A673 (cell line): ENCODE measurements around the gene PRDM13.

Source experiments
- EZH2 ChIP-seq: fragments of 200-600 bp; sonication (generic); IDR thresholded peaks from 2 replicates; pipeline ENCODE4 v1.6.1; 2017; ENCODE audit warnings: borderline replicate concordance, low read depth, mild to moderate bottlenecking, mixed read lengths, antibody characterized with exemption, low read length; ENCODE audit not compliant: poor library complexity, severe bottlenecking
- TF ChIP-seq, protein P1 (sequence below): fragments of 300-800, 200-600 bp; sonication (generic); conservative IDR thresholded peaks from 2 replicates; pipeline ENCODE4 v1.5.1; 2017; ENCODE audit warnings: low read depth, mild to moderate bottlenecking, antibody characterized with exemption, low read length, moderate library complexity, mixed read lengths

DNA sequence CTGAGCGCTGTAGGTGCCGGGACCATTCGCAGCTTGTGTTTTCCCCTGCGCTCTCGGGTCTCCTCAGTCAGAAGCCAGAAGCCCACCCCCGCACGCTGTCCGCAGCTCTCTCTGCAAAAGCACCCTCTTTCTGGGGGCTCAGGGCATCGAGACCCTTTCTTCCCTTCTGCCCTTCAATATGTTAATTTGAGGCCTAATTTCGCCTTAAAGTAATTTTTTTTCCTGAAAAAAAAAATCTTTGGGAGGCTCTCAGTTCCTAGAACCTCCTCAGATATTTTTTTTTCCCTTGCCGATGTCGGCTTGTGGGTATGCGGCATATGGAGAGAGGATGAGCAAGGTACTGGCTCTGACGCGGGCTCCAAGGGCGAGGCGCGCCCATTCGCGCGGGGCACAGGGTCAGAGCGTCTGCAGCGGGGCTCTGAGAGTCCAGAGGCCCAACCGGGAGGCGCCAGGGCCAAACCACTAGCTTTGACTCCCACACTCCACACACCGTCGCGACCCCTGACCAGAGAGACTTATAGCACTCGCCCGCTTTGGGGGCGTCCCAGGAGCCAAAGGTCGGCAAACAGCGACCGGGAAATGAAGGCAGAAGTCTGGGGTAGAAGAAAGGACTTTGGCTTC lies 893 bp downstream of the PRDM13 start:
- TF ChIP-seq, protein P1, sequence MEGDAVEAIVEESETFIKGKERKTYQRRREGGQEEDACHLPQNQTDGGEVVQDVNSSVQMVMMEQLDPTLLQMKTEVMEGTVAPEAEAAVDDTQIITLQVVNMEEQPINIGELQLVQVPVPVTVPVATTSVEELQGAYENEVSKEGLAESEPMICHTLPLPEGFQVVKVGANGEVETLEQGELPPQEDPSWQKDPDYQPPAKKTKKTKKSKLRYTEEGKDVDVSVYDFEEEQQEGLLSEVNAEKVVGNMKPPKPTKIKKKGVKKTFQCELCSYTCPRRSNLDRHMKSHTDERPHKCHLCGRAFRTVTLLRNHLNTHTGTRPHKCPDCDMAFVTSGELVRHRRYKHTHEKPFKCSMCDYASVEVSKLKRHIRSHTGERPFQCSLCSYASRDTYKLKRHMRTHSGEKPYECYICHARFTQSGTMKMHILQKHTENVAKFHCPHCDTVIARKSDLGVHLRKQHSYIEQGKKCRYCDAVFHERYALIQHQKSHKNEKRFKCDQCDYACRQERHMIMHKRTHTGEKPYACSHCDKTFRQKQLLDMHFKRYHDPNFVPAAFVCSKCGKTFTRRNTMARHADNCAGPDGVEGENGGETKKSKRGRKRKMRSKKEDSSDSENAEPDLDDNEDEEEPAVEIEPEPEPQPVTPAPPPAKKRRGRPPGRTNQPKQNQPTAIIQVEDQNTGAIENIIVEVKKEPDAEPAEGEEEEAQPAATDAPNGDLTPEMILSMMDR = no peak
- no peak for TF ChIP-seq EZH2
